Tibial nerve (tissue), 4 donors: Measurements from ENCODE around the gene ARMS2.

ENCODE experiments used
- EP300 ChIP-seq, 2 donors: sonication (generic); formaldehyde crosslinking; IDR thresholded peaks; one replicate each; pipeline ENCODE4 v1.6.1; 2017; ENCODE audit warnings: antibody characterized with exemption in 2 of 2, mild to moderate bottlenecking in 1 of 2
- POLR2A ChIP-seq, 2 donors: fragments of 450-650 bp; IDR thresholded peaks; one replicate each; pipeline ENCODE4 v1.6.1; 2017; ENCODE audit warnings: antibody characterized with exemption in 2 of 2, mild to moderate bottlenecking in 2 of 2, moderate library complexity in 2 of 2
- TF ChIP-seq, protein P1 (sequence below), 5 experiments: fragments of 200-600 bp in 3 of 5; fragments of 450-650 bp in 2 of 5; sonication (generic) in 3 of 5; IDR thresholded peaks; one replicate each; pipeline ENCODE4 v1.5.1; 2016 to 2019; ENCODE audit warnings: antibody characterized with exemption in 5 of 5, mild to moderate bottlenecking in 3 of 5, moderate library complexity in 2 of 5

DNA sequence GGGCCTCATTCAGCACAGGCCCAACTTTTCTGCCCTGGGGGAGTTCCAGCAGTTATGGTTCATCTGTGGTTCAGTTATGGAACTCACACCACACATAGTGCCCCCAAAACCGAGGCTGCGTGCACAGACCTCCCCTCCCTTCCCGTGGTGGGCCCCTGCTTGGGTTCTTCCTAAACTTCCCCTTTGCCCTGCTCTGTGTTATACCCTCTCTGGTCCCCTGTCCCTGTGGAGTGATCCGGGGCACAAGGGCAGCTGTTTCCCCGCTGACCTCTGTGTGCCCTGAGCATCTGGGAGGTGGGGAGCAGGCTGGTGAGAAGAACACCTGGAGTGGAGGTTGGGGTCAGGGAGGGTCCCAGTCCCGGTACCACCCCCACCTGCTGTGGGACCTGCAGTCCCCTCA, 46.3 kb downstream of the ARMS2 start:
- TF ChIP-seq POLR2A (IDR thresholded peaks at IDR 0.05) (no peak), EP300 (IDR thresholded peaks at IDR 0.05) (no peak)
- TF ChIP-seq, protein P1, sequence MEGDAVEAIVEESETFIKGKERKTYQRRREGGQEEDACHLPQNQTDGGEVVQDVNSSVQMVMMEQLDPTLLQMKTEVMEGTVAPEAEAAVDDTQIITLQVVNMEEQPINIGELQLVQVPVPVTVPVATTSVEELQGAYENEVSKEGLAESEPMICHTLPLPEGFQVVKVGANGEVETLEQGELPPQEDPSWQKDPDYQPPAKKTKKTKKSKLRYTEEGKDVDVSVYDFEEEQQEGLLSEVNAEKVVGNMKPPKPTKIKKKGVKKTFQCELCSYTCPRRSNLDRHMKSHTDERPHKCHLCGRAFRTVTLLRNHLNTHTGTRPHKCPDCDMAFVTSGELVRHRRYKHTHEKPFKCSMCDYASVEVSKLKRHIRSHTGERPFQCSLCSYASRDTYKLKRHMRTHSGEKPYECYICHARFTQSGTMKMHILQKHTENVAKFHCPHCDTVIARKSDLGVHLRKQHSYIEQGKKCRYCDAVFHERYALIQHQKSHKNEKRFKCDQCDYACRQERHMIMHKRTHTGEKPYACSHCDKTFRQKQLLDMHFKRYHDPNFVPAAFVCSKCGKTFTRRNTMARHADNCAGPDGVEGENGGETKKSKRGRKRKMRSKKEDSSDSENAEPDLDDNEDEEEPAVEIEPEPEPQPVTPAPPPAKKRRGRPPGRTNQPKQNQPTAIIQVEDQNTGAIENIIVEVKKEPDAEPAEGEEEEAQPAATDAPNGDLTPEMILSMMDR (IDR thresholded peaks at IDR 0.05), result no peak
